ENCODE measurements around the gene LRTM2.

LRTM2 gene

GRCh38 chr12:1885082-1885596, 64.8 kb downstream of the LRTM2 start:
- TF ChIP-seq CTCF (conservative IDR thresholded peaks at IDR 0.05) = no peak
- H3K27ac ChIP-seq = no peak overlapping the region

GRCh38 chr12:1885599-1886245, 65.4 kb downstream of the LRTM2 start:
- TF ChIP-seq CTCF (conservative IDR thresholded peaks at IDR 0.05) = no peak
- no peak overlapping the region for H3K27ac ChIP-seq

Data from VCaP (cell line).